Epidermal melanocyte (primary cell): Measurements from ENCODE around the gene CHD9.
"Not testable (repeated sequence)": the region's sequence is repeated elsewhere in the genome, so short reads cannot be mapped to it uniquely, and the experiment has no call there.

Source experiments
- DNase-seq: peaks from one replicate; pipeline ENCODE4 v3.0.0; 2011; ENCODE audit warnings: low spot score; ENCODE audit not compliant: insufficient read length

The CHD9 gene

GRCh38 chr16:53045341-53046220 is 9.2 kb upstream of the CHD9 start:
- DNase-seq: no peak

DNA sequence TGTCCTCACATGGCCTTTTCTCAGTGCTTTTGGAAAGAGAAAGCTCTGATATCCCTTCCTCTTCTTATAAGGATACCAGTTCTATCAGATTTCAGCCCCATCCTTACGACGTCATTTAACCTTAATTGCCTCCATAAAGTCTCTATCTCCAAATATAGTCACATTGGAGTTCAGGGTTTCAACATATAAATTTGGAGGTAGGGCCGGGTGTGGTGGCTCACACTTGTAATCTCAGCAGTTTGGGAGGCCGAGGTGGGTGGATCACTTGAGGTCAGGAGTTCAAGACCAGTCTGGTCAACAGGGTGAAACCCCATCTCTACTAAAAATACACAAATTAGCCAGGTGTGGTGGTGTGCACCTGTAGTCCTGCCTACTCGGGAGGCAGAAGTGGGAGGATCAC is 7.3 kb upstream of the CHD9 start:
- not testable (repeated sequence) for DNase-seq

DNA sequence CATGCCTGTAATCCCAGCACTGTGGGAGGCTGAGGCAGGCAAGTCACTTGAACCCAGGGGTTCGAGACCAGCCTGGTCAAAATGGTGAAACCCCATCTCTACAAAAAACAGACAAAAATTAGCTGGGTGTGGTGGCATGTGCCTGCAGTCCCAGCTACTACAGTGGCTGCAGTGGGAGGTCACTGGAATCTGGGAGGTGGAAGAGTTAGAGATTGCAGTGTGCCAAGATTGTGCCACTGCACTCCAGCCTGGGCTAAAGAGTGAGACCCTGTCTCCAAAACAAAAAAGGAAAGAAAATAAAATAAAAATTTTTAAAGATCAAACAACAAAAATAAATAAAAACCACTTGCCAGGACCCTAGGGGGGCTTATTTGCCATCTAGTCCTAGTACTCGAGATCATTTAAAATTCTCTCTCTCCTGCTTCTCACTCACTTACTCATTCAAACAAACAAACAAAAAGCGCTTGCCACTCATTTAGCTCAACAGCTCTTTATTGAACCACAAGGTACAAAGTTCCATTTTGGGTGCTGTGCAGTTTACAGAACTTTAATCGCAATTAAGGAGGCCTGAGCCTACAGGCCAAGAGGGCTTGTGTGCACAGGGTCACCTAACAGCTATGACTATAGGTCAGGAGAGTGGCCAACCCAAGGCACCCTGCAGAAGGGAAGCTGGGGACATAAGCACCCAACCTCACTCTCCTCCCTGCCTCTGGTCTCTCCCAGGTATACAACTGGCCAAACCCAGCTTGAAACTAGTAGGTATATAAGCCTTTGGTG is 6.5 kb upstream of the CHD9 start:
- DNase-seq: no peak

DNA sequence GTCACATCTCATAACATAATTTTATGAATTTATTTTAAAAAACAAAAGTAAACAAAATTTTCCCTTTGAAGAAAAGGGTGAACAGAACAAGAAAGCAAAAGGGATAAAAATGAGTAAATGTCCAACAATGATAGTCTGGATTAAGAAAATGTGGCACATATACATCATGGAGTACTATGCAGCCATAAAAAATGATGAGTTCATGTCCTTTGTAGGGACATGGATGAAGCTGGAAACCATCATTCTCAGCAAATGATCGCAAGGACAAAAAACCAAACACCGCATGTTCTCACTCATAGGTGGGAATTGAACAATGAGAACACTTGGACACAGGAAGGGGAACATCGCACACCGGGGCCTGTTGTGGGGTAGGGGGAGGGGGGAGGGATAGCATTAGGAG is 3.5 kb upstream of the CHD9 start:
- DNase-seq: not testable (repeated sequence)

DNA sequence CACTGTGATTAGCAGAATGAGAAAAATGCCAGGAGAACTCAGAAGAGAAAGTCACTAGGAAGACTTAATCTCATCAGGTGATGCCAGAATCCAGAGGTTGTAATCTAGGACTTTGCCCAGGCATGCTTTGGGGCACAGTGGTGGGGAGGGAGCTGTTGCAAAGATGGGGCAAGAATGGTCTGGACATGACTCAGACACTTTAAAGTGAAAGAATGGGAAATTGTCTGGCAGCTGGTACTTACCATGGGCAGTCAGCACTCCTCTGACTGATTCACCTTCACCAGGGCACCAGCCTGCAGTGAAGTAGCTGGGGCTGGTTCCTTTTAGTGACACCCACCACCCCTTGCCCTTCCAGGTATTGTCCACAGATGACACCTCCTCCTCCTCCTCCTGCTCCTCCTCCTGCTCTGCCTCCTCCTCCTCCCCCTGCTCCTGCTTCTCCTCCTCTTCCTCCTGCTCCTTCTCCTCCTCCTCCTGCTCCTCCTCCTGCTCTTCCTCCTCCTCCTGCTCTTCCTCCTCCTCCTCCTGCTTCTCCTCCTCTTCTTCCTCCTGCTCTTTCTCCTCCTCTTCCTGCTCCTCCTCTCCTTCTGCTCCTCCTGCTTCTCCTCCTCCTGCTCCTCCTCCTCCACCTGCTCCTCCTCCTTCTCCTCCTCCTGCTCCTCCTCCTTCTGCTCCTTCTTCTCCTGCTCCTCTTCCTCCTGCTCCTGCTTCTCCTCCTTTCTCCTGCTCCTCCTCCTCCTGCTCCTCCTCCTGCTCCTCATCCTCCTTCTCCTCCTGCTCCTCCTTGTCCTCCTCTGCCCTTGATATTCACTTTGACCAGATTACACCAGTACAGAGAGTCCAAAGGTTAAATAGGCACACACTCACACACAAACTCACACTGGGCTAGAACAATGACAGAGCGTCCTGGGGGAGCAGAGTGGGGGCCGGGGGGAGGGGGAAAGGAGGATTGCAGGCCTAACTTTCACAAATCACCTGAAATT is 2.0 kb upstream of the CHD9 start, which contains the start of gene CHD9NB:
Gene CHD9NB, minus strand, starts transcription at position 379 of the 983 bp plus-strand sequence. CDS start 8,739 bp downstream, outside the sequence.
- DNase-seq: peak; percentile 78

DNA sequence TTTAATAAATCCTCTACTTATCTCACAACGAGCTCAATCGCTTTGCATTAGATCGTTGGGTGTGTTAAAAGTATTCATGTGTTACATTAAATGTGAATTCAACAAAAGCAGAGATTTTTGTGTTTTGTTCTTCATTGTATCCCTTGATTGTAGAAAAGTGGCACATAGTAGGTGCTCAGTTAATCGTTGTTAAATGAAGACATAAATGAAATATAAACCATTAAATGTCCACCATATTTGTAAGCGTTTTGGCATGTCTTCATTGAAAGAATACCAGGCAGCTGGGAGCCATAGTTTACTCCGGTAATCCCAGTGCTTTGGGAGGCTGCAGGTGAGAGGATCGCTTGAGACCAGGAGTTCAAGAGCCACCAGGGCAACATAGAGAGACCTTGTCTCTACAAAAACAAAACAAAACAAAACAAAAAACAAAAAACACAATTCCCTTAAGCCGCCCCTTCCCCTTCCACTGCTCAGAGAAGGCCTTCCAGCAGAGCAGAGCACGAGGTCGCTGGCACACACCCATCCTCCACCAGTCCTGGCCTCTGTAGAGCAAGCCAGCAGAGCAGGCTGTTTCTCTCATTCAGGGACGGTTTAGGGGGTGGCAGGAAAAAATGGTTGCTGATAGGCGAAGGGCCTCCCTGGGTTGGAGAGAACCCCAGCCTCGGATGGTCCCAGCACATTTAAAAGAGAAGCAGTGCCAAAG is 673 bp upstream of the CHD9 start:
- no peak for DNase-seq

DNA sequence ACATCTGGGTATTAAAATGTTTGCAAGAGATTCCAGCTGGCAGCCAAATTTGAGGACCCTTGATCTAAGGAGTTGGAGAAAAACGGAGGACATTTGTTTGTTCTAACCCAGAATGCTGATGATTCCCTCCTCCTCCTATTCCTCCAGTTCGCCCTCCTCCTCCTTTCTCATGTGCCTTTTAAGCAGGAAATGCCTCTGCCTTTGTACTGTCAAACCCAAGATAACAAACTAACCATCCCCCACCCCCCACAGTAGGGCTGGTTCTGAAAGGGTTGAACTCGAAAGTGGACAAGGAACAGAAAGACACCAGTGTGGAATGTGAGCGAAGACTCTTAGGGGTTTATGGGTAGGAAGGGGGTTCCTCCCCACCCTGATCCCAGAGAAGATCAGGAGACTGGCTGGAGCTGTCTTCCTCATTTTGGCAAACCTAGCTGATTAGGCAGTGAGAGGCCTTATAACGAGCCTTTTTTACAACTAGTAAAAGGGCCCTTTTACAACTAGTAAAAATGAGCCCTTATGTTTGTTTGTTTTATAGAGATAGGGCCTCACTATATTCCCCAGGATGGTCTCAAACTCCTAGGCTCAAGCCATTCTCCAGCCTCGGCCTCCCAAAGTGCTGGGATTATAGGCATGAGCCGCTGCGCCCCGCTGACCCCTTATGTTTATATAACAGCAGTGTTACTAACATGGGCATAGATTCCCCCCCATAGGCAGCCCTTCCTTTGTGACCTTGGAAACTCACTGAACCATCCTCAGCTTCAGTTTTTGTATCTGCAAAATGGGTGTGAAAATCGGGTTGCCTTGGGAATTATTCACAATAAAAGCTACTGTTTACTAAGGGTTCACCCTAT is 975 bp downstream of the CHD9 start:
- no peak for DNase-seq

GRCh38 chr16:53056392-53056881 is 1.6 kb downstream of the CHD9 start:
- DNase-seq: no peak

- no peak for DNase-seq
These were observed 2.9 kb downstream of the CHD9 start for GRCh38 chr16:53057658-53058057.

DNA sequence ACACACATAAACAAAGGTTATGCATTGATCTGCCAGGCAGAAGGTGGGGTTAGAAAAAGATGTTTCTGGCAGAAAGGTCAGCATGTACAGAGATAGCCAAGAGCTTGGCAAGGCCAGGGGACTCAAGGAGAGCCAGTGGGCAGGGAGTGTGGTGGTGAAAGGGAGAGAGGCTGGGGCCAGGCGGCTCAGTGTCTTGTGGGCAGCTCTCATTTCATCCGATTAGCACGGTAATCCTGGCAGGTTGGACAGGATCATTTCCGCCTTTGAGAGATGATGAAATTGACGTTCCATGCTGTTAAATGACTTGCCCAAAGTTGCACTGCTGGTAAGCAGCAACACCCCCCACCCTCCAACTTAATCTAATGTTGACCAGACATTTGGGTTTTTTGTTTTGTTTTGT is 3.6 kb downstream of the CHD9 start:
- DNase-seq: no peak

GRCh38 chr16:53058882-53059281 is 4.1 kb downstream of the CHD9 start:
- DNase-seq: no peak

DNA sequence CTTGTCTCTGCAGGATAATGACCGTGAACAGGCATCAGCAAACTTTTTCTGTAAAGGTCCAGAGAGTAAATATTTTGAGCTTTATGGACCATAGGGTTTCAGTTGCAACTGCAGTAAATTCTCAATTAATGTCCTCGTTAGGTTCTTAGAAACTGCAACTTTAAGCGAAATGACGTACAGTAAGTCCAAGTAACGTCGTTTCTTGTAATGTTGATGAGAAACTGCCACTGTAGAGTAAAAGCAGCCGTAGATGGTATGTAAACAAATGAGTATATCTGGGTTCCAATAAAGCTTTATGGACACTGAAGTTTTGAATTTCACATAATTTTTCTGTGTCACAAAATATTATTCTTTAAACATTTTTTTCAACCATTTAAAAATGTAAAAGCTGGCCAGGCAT is 4.9 kb downstream of the CHD9 start:
- DNase-seq: no peak

DNA sequence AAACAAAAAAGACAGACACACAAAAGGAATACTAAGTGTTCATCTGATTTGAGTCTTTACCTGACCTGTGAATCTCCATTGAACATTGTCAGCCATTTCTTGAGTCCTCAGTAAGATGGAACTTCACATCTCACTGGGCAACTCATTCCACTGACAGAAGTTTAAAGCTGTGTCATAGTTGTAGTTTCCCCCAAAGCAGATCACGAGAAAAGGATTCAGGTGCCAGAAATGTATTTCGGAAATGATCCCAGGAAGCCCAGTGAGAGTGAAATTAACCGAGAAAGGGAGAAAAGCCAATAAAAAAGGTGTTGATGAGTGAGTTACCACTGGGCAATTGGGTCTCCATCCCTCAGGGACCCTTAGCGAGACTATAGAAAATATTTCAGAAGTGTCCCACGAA is 6.5 kb downstream of the CHD9 start:
- no peak for DNase-seq

DNA sequence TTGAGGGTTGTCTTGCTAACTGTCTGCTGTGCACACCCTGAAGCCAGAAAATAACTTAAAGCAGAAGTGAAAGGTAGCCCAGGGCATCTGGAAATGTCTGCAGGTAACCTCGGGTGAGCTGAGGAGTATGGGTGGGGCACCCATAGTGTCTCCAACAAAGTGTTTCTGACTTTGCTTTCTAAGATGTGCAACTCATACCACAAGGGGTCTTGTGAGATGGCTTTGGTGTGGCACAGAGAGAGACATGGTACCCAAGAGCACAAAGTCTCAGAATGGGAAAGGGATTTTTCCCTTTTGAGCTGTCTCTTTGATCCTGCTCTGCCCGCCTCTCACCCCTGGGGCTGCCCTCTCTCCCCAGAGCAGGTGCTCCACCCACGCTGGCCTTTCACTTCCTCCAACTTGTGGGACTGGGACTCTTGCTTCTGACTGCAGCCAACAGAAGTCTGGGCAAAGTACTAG is 6.9 kb downstream of the CHD9 start:
- no peak for DNase-seq

DNA sequence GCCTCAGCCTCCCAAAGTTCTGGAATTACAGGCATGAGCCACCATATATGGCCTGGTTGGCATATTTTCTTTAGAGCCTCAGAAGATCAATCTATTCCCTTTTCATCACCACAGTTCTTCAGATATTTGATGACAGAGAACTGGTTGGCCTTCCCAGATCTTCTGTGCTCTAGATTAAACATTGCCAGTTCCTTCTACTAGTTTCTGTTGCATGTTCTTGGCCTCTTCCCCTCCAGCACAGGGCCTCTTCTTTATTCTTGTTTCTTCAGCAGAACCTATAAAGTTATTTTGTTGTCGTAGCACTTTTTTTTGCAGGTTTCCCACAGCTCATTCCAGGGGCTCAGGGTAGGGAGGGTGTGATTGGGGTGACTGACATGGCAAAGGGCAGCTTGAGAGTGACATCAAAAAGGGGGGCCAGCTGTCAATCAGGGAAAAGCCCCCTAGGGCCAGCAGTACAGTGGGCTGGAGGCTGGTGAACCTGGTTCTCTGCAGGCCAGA is 9.3 kb downstream of the CHD9 start:
- no peak for DNase-seq

- no peak for DNase-seq
These were observed 10.8 kb downstream of the CHD9 start for GRCh38 chr16:53065461-53066061.

GRCh38 chr16:53067675-53068074 is 12.9 kb downstream of the CHD9 start:
- DNase-seq: no peak

DNA sequence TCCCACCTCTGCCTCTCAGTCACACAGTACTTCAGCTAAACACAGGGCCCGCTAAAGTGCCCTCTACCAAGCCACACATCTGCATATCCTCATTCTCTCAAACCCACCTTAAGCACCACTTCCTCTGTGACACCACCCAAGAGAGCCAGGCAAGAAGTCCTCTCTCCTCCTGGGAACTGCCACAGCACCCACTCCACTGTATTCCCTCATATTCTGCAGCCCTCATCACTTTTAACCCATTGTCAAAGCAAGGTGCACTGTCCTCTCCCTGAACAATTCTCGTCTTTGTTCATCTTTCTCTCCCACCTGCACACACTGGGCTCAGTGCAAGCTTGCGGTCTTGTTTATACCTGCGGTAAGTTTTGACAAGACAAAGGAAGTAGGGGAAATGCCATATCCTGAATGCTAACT is 13.6 kb downstream of the CHD9 start:
- DNase-seq: no peak

DNA sequence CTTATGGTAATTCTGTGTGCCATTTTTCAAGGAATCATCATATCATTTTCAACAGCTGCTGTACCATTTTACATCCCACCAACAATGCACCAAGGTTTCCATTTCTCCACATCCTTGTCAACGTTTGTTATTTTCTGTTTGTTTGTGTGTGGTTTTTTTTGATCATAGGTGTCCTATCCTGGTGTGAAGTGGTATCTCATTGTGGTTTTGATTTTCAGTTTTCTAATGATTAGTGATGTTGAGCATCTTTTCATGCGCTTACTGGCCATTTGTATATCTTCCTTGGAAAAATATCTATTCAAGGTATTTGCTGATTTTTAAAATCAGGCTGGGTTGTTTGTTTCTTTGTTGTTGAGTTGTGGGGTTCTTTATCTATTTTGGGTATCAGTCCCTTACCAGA is 15.0 kb downstream of the CHD9 start:
- DNase-seq: no peak
